Liver (tissue), 9 donors: ENCODE data around the gene CARM1. TPM values are rescaled to one million over a fixed set of nuclear protein-coding genes. Genes with fewer than 3 reads are reported as not detected.

Experiments used
- DNase-seq: peaks from one replicate; pipeline ENCODE4 v3.0.0-alpha.2; 2017; ENCODE audit warnings: low spot score
- H3K27ac ChIP-seq, 2 donors: one replicate each; pipeline ENCODE4 v1.7.0; 2013; ENCODE audit warnings: inconsistent platforms in 2 of 2, low read length in 2 of 2, control low read depth in 1 of 2, low read depth in 1 of 2, mild to moderate bottlenecking in 1 of 2
- H3K27me3 ChIP-seq, 4 donors: one replicate each; pipeline versions ENCODE4 v1.6.1 to v1.7.0; 2013; ENCODE audit warnings: low read length in 3 of 4, inconsistent platforms in 1 of 4, mild to moderate bottlenecking in 1 of 4, moderate library complexity in 1 of 4; ENCODE audit not compliant: control insufficient read depth in 4 of 4, insufficient read depth in 4 of 4
- H3K36me3 ChIP-seq, 4 donors: one replicate each; pipeline versions ENCODE4 v1.6.1 to v1.7.0; 2013; ENCODE audit warnings: low read length in 3 of 4, mild to moderate bottlenecking in 3 of 4, low read depth in 1 of 4, moderate library complexity in 1 of 4; ENCODE audit not compliant: control insufficient read depth in 4 of 4, insufficient read depth in 3 of 4
- H3K4me1 ChIP-seq, 4 donors: one replicate each; pipeline versions ENCODE4 v1.6.1 to v1.7.0; 2013; ENCODE audit warnings: low read length in 3 of 4, mild to moderate bottlenecking in 3 of 4, moderate library complexity in 1 of 4; ENCODE audit not compliant: control insufficient read depth in 4 of 4, insufficient read depth in 4 of 4
- H3K4me3 ChIP-seq, 3 donors: one replicate each; pipeline versions ENCODE4 v1.6.1 to v1.7.0; 2013; ENCODE audit warnings: low read length in 3 of 3, control low read depth in 1 of 3, low read depth in 1 of 3, mild to moderate bottlenecking in 1 of 3
- H3K9ac ChIP-seq, 2 donors: one replicate each; pipeline ENCODE4 v1.7.0; 2013; ENCODE audit warnings: low read length in 2 of 2, mild to moderate bottlenecking in 2 of 2, moderate library complexity in 2 of 2, control low read depth in 1 of 2, low read depth in 1 of 2
- H3K9me3 ChIP-seq, 4 donors: one replicate each; pipeline versions ENCODE4 v1.6.1 to v1.7.0; 2013; ENCODE audit warnings: low read length in 3 of 4; ENCODE audit not compliant: control insufficient read depth in 4 of 4
- ATF3 ChIP-seq: IDR thresholded peaks from 2 replicates; pipeline ENCODE4 v1.6.1; 2016; ENCODE audit warnings: antibody characterized with exemption
- CTCF ChIP-seq: fragments of 150-350 bp; IDR thresholded peaks from 2 replicates; pipeline ENCODE4 v1.5.1; 2017; ENCODE audit warnings: improper control_type of control experiment, low read depth, low read length; ENCODE audit not compliant: missing input control
- EGR1 ChIP-seq, 2 donors: IDR thresholded peaks; 2 replicates each; pipeline ENCODE4 v1.6.1; 2016 to 2018; ENCODE audit warnings: antibody characterized with exemption in 2 of 2, low read depth in 2 of 2
- FOXA1 ChIP-seq: IDR thresholded peaks from 2 replicates; pipeline ENCODE4 v1.6.1; 2016; ENCODE audit warnings: antibody characterized with exemption
- FOXA2 ChIP-seq: IDR thresholded peaks from 2 replicates; pipeline ENCODE4 v1.6.1; 2016; ENCODE audit warnings: antibody characterized with exemption
- GABPA ChIP-seq, 2 donors: IDR thresholded peaks in 1 of 2; conservative IDR thresholded peaks in 1 of 2; 2 replicates each; pipeline ENCODE4 v1.6.1; 2016; ENCODE audit warnings: antibody characterized with exemption in 2 of 2, mild to moderate bottlenecking in 1 of 2, moderate library complexity in 1 of 2
- HNF4A ChIP-seq, 2 donors: conservative IDR thresholded peaks; 2 replicates each; pipeline ENCODE4 v1.6.1; 2016; ENCODE audit warnings: antibody characterized with exemption in 2 of 2, mild to moderate bottlenecking in 2 of 2
- HNF4G ChIP-seq: IDR thresholded peaks from 2 replicates; pipeline ENCODE4 v1.6.1; 2016; ENCODE audit warnings: antibody characterized with exemption
- JUND ChIP-seq, 2 donors: IDR thresholded peaks; 2 replicates each; pipeline ENCODE4 v1.6.1; 2016; ENCODE audit warnings: antibody characterized with exemption in 2 of 2
- MAX ChIP-seq: IDR thresholded peaks from 2 replicates; pipeline ENCODE4 v1.6.1; 2016; ENCODE audit warnings: antibody characterized with exemption
- NR2F2 ChIP-seq: IDR thresholded peaks from 2 replicates; pipeline ENCODE4 v1.6.1; 2016; ENCODE audit warnings: antibody characterized with exemption
- RAD21 ChIP-seq, 2 donors: IDR thresholded peaks; 2 replicates each; pipeline ENCODE4 v1.6.1; 2016; ENCODE audit warnings: antibody characterized with exemption in 2 of 2, mild to moderate bottlenecking in 2 of 2
- REST ChIP-seq: IDR thresholded peaks from 2 replicates; pipeline ENCODE4 v1.6.1; 2016; ENCODE audit warnings: antibody characterized with exemption, mild to moderate bottlenecking
- RXRA ChIP-seq, 2 donors: IDR thresholded peaks; 2 replicates each; pipeline ENCODE4 v1.6.1; 2017 to 2018; ENCODE audit warnings: antibody characterized with exemption in 2 of 2, mild to moderate bottlenecking in 1 of 2
- SP1 ChIP-seq: IDR thresholded peaks from 2 replicates; pipeline ENCODE4 v1.6.1; 2018; ENCODE audit warnings: antibody characterized with exemption, mild to moderate bottlenecking
- TAF1 ChIP-seq: conservative IDR thresholded peaks from 2 replicates; pipeline ENCODE4 v1.6.1; 2016; ENCODE audit warnings: antibody characterized with exemption, mild to moderate bottlenecking
- YY1 ChIP-seq: IDR thresholded peaks from 2 replicates; pipeline ENCODE4 v1.6.1; 2016; ENCODE audit warnings: antibody characterized with exemption, mild to moderate bottlenecking
- ZBTB33 ChIP-seq: IDR thresholded peaks from 2 replicates; pipeline ENCODE4 v1.6.1; 2016; ENCODE audit warnings: antibody characterized with exemption
- WGBS: extraction: QIAGEN DNeasy Blood & Tissue Kit; methylation state at CpG from one replicate; pipeline ENCODE4 v1.1.7; 2013; 5-methylcytosine and 5-hydroxymethylcytosine counted together
- polyA plus RNA-seq, 2 donors: library from polyadenylated mRNA; stranded (reverse) in 1 of 2; unstranded in 1 of 2; fragments of 200-250 nt in 1 of 2; fragments of >200 nt in 1 of 2; fragmentation: Nextera tagmentation in 1 of 2; extraction: Ambion mirVana in 1 of 2; gene quantifications; one replicate each; pipeline versions ENCODE4 v1.2.1 to v1.2.3, GENCODE V29; 2013 to 2015
- total RNA-seq, 2 donors: library from RNA; depleted of rRNA; stranded (reverse); fragments of >200 nt; gene quantifications; one replicate each; pipeline ENCODE4 v1.2.3, GENCODE V29; 2014
- donor health status: healthy.
- donor health status: healthy.
- donor health status: healthy.
- donor health status: healthy.
- donor health status: healthy.

The CARM1 gene
- total and polyA plus RNA-seq, 4 donors = 5.1 to 18.3 (median 15.1) TPM

GRCh38 chr19:10888421-10888866, 17.1 kb downstream of the CARM1 start:
- no peaks in the 10 kb centered on the region for H3K9me3 ChIP-seq
- no peak overlapping the region for H3K9ac ChIP-seq
- no peaks in the 10 kb centered on the region for H3K36me3 ChIP-seq
- TF ChIP-seq HNF4G (no peak), YY1 (no peak), JUND (IDR thresholded peaks at IDR 0.05) (no peak), SP1 (no peak), ATF3 (no peak), GABPA (IDR thresholded peaks at IDR 0.05 in 1 of 2, conservative IDR thresholded peaks at IDR 0.05 in 1 of 2) (no peak), RAD21 (IDR thresholded peaks at IDR 0.05) (no peak), EGR1 (IDR thresholded peaks at IDR 0.05; ENCODE audit: low read depth in 2 of 2) (no peak), MAX (no peak), ZBTB33 (no peak), TAF1 (no peak), FOXA1 (no peak), CTCF (no peak)
- no peak overlapping the region for H3K4me3 ChIP-seq
- no peak for DNase-seq
- H3K4me1 ChIP-seq = peaks cover 0 to 5% (median 0%) of the 10 kb centered on the region in 4 donors
- H3K27me3 ChIP-seq = no peaks in the 10 kb centered on the region
- H3K27ac ChIP-seq = no peak overlapping the region
- 86% methylated on average over 13 of the region's 13 CpGs for WGBS

- TF ChIP-seq NR2F2 (no peak), REST (no peak), ATF3 (no peak), HNF4A (conservative IDR thresholded peaks at IDR 0.05) (no peak), YY1 (no peak), RXRA (IDR thresholded peaks at IDR 0.05) (no peak), MAX (no peak), FOXA2 (no peak), TAF1 (no peak), RAD21 (IDR thresholded peaks at IDR 0.05) (no peak), SP1 (no peak), EGR1 (IDR thresholded peaks at IDR 0.05; ENCODE audit: low read depth in 2 of 2) (no peak)
- H3K36me3 ChIP-seq = peaks cover 0 to 1% (median 0%) of the 10 kb centered on the region in 4 donors
- no peak for DNase-seq
- no peak overlapping the region for H3K27ac ChIP-seq
- 97% methylated on average over 4 of the region's 4 CpGs for WGBS
- H3K9ac ChIP-seq = no peak overlapping the region
- peaks cover 0 to 5% (median 0%) of the 10 kb centered on the region in 4 donors for H3K4me1 ChIP-seq
- H3K4me3 ChIP-seq = no peak overlapping the region
- no peaks in the 10 kb centered on the region for H3K9me3 ChIP-seq
- H3K27me3 ChIP-seq = no peaks in the 10 kb centered on the region
These were observed 18.5 kb downstream of the CARM1 start for GRCh38 chr19:10889880-10890279.
